HepG2 (cell line): ENCODE results near the gene OPA3. TPM values are rescaled to one million over a fixed set of nuclear protein-coding genes. Genes with fewer than 3 reads are reported as not detected.

Experiments used
- ATAC-seq: fragments of 200-7000 bp; cut with Tn5 transposase; 3 replicates; pipeline ENCODE4 v1.9.1; 2020; ENCODE audit warnings: mild to moderate bottlenecking, moderate library complexity
- BruUV-seq: library from RNA; stranded (reverse); fragments of 400-500 nt; replicated peaks from 2 replicates; lab custom pipeline; 2021; lab: Mats Ljungman, UMichigan
- CTCF ChIA-PET: fragments of 300-600 bp; formaldehyde crosslinking; extraction: SDS; loops from one replicate; lab custom pipeline; 2021; ENCODE audit warnings: low total read pairs, inconsistent platforms, low intra/inter-chr PET ratio; lab: Yijun Ruan, JAX
- POLR2A ChIA-PET: fragments of 350-600 bp; sonication (Branson Sonifier 250); formaldehyde crosslinking; loops from one replicate; lab custom pipeline; 2020; ENCODE audit warnings: antibody characterized with exemption, inconsistent platforms; lab: Yijun Ruan, JAX
- DNase-seq: peaks from one replicate; pipeline ENCODE4 v3.0.0-alpha.2; 2015; ENCODE audit warnings: low spot score
- FAIRE-seq: peaks from 3 replicates; lab custom pipeline; 2011; peaks lifted over from hg19 to GRCh38; lab: Jason Lieb, UNC
- H2AFZ ChIP-seq: one replicate; pipeline ENCODE4 v1.6.1; 2011; ENCODE audit warnings: low read length, inconsistent platforms
- H3K27ac ChIP-seq: fragments of 300-600 bp; 3 replicates; pipeline ENCODE4 v1.8.0; 2011; ENCODE audit warnings: mixed run types, mild to moderate bottlenecking, mixed read lengths, low read length, inconsistent platforms; ENCODE audit not compliant: insufficient read depth; ENCODE audit errors: extremely low read length
- H3K27me3 ChIP-seq, 2 experiments: fragments of 200-600 bp in 1 of 2; 2 replicates in 1 of 2; 3 replicates in 1 of 2; pipeline versions ENCODE4 v1.6.0 to v1.8.0; 2011; ENCODE audit warnings: low read length in 2 of 2, mild to moderate bottlenecking in 2 of 2, moderate library complexity in 2 of 2, inconsistent platforms in 1 of 2; ENCODE audit not compliant: insufficient read depth in 2 of 2, control insufficient read depth in 1 of 2
- H3K36me3 ChIP-seq, 2 experiments: fragments of 200-600 bp in 1 of 2; replicated peaks in 1 of 2; 2 replicates in 1 of 2; 3 replicates in 1 of 2; pipeline versions ENCODE4 v1.5.1 to v1.8.0; 2011; ENCODE audit warnings: low read length in 2 of 2, inconsistent platforms in 1 of 2; ENCODE audit not compliant: insufficient read depth in 2 of 2, control insufficient read depth in 1 of 2
- H3K4me1 ChIP-seq: 2 replicates; pipeline ENCODE4 v1.5.1; 2012; ENCODE audit warnings: low read length, inconsistent platforms; ENCODE audit not compliant: insufficient read depth
- H3K4me2 ChIP-seq: 2 replicates; pipeline ENCODE4 v1.6.0; 2011; ENCODE audit warnings: low read depth, low read length, inconsistent platforms
- H3K4me3 ChIP-seq, 3 experiments: fragments of 200-600 bp in 1 of 3; sonication (generic), shearing (Covaris generic) in 1 of 3; replicated peaks in 1 of 3; 2 replicates each; pipeline ENCODE4 v1.5.1; 2011 to 2016; ENCODE audit warnings: low read length in 3 of 3, inconsistent platforms in 2 of 3, low read depth in 2 of 3, mild to moderate bottlenecking in 2 of 3, control low read depth in 1 of 3, mixed read lengths in 1 of 3; ENCODE audit not compliant: insufficient read depth in 1 of 3
- H3K79me2 ChIP-seq: one replicate; pipeline ENCODE4 v1.6.1; 2011; ENCODE audit warnings: low read length, inconsistent platforms; ENCODE audit not compliant: insufficient read depth
- H3K9ac ChIP-seq: 2 replicates; pipeline ENCODE4 v1.6.0; 2011; ENCODE audit warnings: mild to moderate bottlenecking, low read depth, low read length, inconsistent platforms; ENCODE audit not compliant: insufficient read depth
- H3K9me3 ChIP-seq: 2 replicates; pipeline ENCODE4 v1.5.1; 2012; ENCODE audit warnings: mild to moderate bottlenecking, low read length
- H4K20me1 ChIP-seq: 2 replicates; pipeline ENCODE4 v1.6.0; 2011; ENCODE audit warnings: inconsistent platforms, mild to moderate bottlenecking, low read length, moderate library complexity; ENCODE audit not compliant: insufficient read depth
- ATF6 ChIP-seq: sonication (generic); formaldehyde crosslinking; conservative IDR thresholded peaks from 2 replicates; pipeline ENCODE4 v1.4.0; 2020; ENCODE audit warnings: missing genetic modification reagents
- CBX5 ChIP-seq: sonication (generic); formaldehyde crosslinking; IDR thresholded peaks from 2 replicates; pipeline ENCODE4 v1.4.0; 2020; ENCODE audit warnings: missing genetic modification reagents, borderline replicate concordance
- CHD2 ChIP-seq: IDR thresholded peaks from 2 replicates; pipeline ENCODE4 v1.6.1; 2011; ENCODE audit warnings: low read depth, low read length, improper control_type of control experiment
- JUND ChIP-seq: sonication (generic); formaldehyde crosslinking; IDR thresholded peaks from 2 replicates; pipeline ENCODE4 v1.8.0; 2022; ENCODE audit warnings: mild to moderate bottlenecking, missing genetic modification reagents
- NKX3-1 ChIP-seq: sonication (generic); formaldehyde crosslinking; IDR thresholded peaks from 2 replicates; pipeline ENCODE4 v1.5.0; 2020; ENCODE audit warnings: missing genetic modification reagents
- STAT6 ChIP-seq: sonication (generic); formaldehyde crosslinking; IDR thresholded peaks from 2 replicates; pipeline ENCODE4 v1.4.0; 2020; ENCODE audit warnings: missing genetic modification reagents, mild to moderate bottlenecking, borderline replicate concordance
- SUZ12 ChIP-seq: fragments of 150-350 bp; IDR thresholded peaks from 2 replicates; pipeline ENCODE4 v1.6.1; 2014; ENCODE audit warnings: low read depth, low read length
- THAP9 ChIP-seq: sonication (generic); formaldehyde crosslinking; IDR thresholded peaks from 2 replicates; pipeline ENCODE4; 2020; ENCODE audit warnings: missing genetic modification reagents, mild to moderate bottlenecking, borderline replicate concordance
- ZBTB1 ChIP-seq: sonication (generic); formaldehyde crosslinking; IDR thresholded peaks from 2 replicates; pipeline ENCODE4 v1.4.0; 2020; ENCODE audit warnings: missing genetic modification reagents, borderline replicate concordance
- ZNF629 ChIP-seq: sonication (generic); formaldehyde crosslinking; conservative IDR thresholded peaks from 2 replicates; pipeline ENCODE4 v1.5.0; 2020; ENCODE audit warnings: missing genetic modification reagents
- ZNF775 ChIP-seq: sonication (generic); formaldehyde crosslinking; IDR thresholded peaks from 2 replicates; pipeline ENCODE4 v1.4.0; 2020; ENCODE audit warnings: missing genetic modification reagents, mild to moderate bottlenecking, moderate library complexity, borderline replicate concordance
- WGBS: methylation state at CpG from one replicate; pipeline ENCODE4 v1.1.6; 2017; ENCODE audit warnings: low lambda C conversion rate; 5-methylcytosine and 5-hydroxymethylcytosine counted together
- in situ Hi-C: cut with HindIII; loops from 2 replicates; pipeline ENCODE4 v1.10.0; 2017; ENCODE audit warnings: low pct_unique_long_range_greater_than_20kb; ENCODE audit not compliant: extremely low pct_ligation_motif_present
- intact Hi-C: fragments of 100-400 bp; cut with micrococcal nuclease; formaldehyde crosslinking; loops from one replicate; pipeline ENCODE4 v1.10.0; 2022; ENCODE audit not compliant: unreplicated experiment
- polyA plus RNA-seq, 8 experiments: library from polyadenylated mRNA; depleted of rRNA in 3 of 8; stranded (reverse) in 7 of 8; unstranded in 1 of 8; fragments of >200 nt; fragmentation: Illumina TruSeq in 4 of 8; extraction: Trizol in 4 of 8; gene quantifications; 2 replicates each; pipeline versions ENCODE4 v1.2.1 to v1.2.3, GENCODE V29; 2011 to 2016; ENCODE audit warnings: low read depth in 4 of 8, missing spikeins in 1 of 8, mixed read lengths in 1 of 8; ENCODE audit not compliant: insufficient read depth in 1 of 8
- total RNA-seq, 5 experiments: library from RNA; depleted of rRNA; stranded (reverse); fragments of >200 nt; fragmentation: Illumina TruSeq; extraction: Trizol; gene quantifications; 2 replicates each; pipeline ENCODE4 v1.2.3, GENCODE V29; 2016; ENCODE audit warnings: low read depth in 1 of 5
- TF ChIP-seq, protein P1 (sequence below): sonication (generic); formaldehyde crosslinking; IDR thresholded peaks from 2 replicates; pipeline ENCODE4 v1.8.1; 2023; ENCODE audit warnings: mild to moderate bottlenecking, inconsistent platforms, moderate library complexity, missing genetic modification reagents, borderline replicate concordance

The OPA3 gene
- total and polyA plus RNA-seq, 2 of the 13 experiments (the other 11 are each of a cell fraction or from before 2014, with no cell fraction given), result 8.3 to 17.7 TPM

- TF ChIP-seq, protein P1, sequence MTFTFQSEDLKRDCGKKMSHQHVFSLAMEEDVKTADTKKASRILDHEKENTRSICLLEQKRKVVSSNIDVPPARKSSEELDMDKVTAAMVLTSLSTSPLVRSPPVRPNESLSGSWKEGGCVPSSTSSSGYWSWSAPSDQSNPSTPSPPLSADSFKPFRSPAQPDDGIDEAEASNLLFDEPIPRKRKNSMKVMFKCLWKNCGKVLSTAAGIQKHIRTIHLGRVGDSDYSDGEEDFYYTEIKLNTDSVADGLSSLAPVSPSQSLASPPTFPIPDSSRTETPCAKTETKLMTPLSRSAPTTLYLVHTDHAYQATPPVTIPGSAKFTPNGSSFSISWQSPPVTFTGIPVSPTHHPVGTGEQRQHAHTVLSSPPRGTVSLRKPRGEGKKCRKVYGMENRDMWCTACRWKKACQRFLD (CRISPR knock-in tag), result no peak
- no peak for TF ChIP-seq STAT6 (CRISPR knock-in tag)
- no peak for TF ChIP-seq ZNF775 (CRISPR knock-in tag)
- no peak for TF ChIP-seq CBX5 (CRISPR knock-in tag)
Observed at GRCh38 chr19:45601115-45601514, 16.5 kb upstream of the OPA3 start (continued).

DNA sequence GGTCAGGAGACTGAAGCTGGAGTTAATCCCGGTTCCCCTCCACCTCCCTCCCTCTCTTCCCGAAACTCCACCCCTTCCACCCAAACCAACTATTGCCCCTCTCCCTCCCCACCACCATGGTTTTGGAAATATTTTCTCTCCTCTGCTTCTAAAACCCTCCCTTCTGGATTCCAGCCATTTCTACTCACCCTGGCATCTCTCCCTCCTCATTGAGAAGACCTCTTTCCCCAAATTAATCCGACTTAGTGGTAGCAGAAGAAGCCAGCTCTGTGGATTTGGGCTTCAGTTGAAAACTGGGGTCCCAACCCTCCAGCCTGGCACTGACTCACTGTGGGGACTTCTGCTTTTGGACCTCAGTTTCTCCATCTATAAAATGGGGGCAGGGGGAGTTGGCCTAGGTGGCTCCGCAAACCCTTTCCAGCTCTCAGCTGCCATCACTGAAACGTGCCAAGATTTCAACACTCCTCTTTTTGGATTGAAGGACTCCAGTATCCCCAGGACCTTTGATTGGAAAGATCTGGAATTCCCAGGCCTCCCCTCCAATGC lies 15.8 kb upstream of the OPA3 start:
- Histone ChIP-seq H4K20me1 (no peaks in the 10 kb centered on the region), H3K4me1 (no peaks in the 10 kb centered on the region), H2AFZ (no peak overlapping the region), H3K79me2 (no peaks in the 10 kb centered on the region), H3K4me2 (no peak overlapping the region), H3K4me3 (no peak overlapping the region), H3K9me3 (no peaks in the 10 kb centered on the region), H3K27ac (no peak overlapping the region), H3K27me3 (peaks cover 7 to 61% of the 10 kb centered on the region in 2 experiments)
- ATAC-seq (no peak), FAIRE-seq (no peak)
- POLR2A ChIA-PET, result interaction anchor here (0.7 to 1.5 kb wide), 2 partner anchors 9 to 39 kb away, joined by 3 to 5 read pairs; no protein-coding TSS in a partner anchor
- no TSS peak for BruUV-seq
- intact Hi-C loops, result no loop called here
- TF ChIP-seq ATF6 (CRISPR knock-in tag) (no peak), THAP9 (no peak), ZBTB1 (no peak), NKX3-1 (CRISPR knock-in tag) (no peak), CHD2 (no peak), ZNF629 (CRISPR knock-in tag) (peak; percentile 43; the same call in 1 of the 2 replicates), SUZ12 (no peak), JUND (CRISPR knock-in tag) (no peak)
- TF ChIP-seq, all 625 proteins: peak for 1
- no peak for DNase-seq
- no peaks in the 10 kb centered on the region for H3K36me3 ChIP-seq
- no peak overlapping the region for H3K9ac ChIP-seq
- CTCF ChIA-PET, result no interaction called here
- 26% methylated on average over 5 of the region's 5 CpGs for WGBS
- in situ Hi-C loops, result no loop called here
